ENCODE measurements around the gene GINS1.

GINS1 gene

GRCh38 chr20:25494506-25495188 is 87.2 kb downstream of the GINS1 start:
- no peak for DNase-seq (ENCODE audit: low read depth in 3 of 3)

GRCh38 chr20:25495189-25495824 is 87.8 kb downstream of the GINS1 start:
- no peak for DNase-seq (ENCODE audit: low read depth in 3 of 3)

GRCh38 chr20:25496165-25496967 is 88.9 kb downstream of the GINS1 start:
- no peak for DNase-seq (ENCODE audit: low read depth in 3 of 3)

- no peak for DNase-seq (ENCODE audit: low read depth in 3 of 3)
Measured at GRCh38 chr20:25496968-25497401, 89.5 kb downstream of the GINS1 start.

GRCh38 chr20:25497586-25498279 is 90.3 kb downstream of the GINS1 start:
- no peak for DNase-seq (ENCODE audit: low read depth in 3 of 3)
